T-helper 22 cell (primary cell): Measurements from ENCODE around the gene PKDCC.
"Not testable (repeated sequence)": the region's sequence is repeated elsewhere in the genome, so short reads cannot be mapped to it uniquely, and the experiment has no call there.

Experiments used
- DNase-seq: peaks from one replicate; pipeline ENCODE4 v3.0.0-alpha.2; 2020; ENCODE audit warnings: low read depth

The PKDCC gene

GRCh38 chr2:42030200-42030759 lies 17.5 kb upstream of the PKDCC start:
- no peak for DNase-seq

GRCh38 chr2:42030829-42031228 lies 17.0 kb upstream of the PKDCC start:
- DNase-seq = no peak

- DNase-seq = no peak
Measured at GRCh38 chr2:42031281-42032223, 16.3 kb upstream of the PKDCC start.

- no peak for DNase-seq
Measured at GRCh38 chr2:42032224-42032620, 15.6 kb upstream of the PKDCC start.

- no peak for DNase-seq
Measured at GRCh38 chr2:42032745-42033144, 15.1 kb upstream of the PKDCC start.

- not testable (repeated sequence) for DNase-seq
Measured at GRCh38 chr2:42034096-42034495, 13.7 kb upstream of the PKDCC start.

DNA sequence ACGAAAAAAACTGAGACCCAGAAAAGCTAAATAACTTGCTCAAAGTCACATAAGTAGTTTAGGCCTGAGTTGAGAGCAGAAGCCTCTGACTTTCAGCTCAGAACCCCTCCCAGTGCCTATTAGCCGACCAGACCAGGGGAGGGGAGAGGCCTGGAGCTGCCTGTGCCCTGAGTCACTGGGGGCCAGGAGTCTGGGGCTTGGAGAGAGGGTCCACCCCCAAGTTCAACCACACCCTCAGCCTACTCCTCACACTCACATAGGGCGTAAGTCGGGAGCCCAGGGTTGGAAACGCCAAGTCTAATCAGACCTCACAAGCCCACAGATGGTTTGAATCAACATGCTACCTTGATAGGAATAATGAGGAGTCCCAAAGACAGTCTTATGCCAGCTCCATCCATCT lies 12.6 kb upstream of the PKDCC start:
- DNase-seq = no peak

DNA sequence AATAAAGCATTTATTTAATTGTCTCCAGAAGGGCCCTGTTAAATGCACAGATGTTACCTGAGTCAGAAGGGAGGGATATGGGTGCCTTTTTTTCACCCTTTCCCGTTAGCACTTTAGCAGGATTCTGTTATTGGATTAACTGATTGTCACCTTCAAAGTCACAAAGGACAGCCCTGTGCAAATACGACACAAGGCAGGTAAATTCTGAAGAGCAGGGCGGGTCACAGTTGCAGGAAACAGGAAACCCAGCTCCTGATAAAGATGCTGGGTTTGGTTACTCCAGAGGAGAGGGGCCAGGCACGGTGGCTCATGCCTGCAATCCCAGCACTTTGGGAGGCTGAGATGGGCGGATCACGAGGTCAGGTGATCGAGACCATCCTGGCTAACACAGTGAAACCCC lies 11.4 kb upstream of the PKDCC start:
- no peak for DNase-seq

GRCh38 chr2:42036940-42037339 lies 10.9 kb upstream of the PKDCC start:
- no peak for DNase-seq

GRCh38 chr2:42040643-42041278 lies 7.1 kb upstream of the PKDCC start:
- DNase-seq = no peak

DNA sequence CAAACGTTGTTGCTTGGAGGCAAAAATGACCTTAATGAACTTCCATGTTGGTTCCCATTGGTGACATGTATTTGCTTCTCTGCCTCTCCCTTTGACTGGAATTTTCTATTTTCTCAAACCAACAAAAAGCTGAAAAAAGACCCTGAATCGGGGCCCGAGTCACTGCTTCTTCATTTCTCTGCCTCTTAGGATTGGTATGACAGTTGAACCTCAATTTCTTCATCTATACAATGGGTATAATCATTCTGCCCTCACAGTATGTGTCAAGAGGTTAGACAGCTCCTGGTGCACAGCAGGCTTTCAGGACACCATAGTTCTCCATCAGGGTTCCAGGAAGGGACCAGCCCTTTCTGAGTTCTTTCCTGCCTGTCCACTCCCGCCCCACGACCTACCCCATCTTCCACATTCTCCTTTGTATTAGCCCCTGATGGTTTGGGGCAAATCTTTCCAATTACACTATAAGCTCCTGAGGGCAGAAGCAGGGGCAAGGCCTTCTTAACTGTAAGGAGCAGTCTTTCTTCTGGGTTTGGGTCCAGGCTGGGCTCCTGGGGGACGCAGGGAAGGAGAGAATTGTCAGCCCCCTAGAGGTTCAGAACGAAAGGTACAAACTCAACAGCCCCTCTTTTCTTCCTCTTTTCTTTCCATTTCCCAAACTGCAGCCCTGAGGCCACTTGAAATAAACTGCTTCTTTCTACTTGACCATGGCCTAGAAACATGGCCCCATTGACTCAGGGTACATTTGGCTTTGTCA lies 6.3 kb upstream of the PKDCC start:
- no peak for DNase-seq

- DNase-seq = no peak
Measured at GRCh38 chr2:42042631-42043355, 5.0 kb upstream of the PKDCC start.

GRCh38 chr2:42043789-42044394 lies 3.9 kb upstream of the PKDCC start:
- no peak for DNase-seq

GRCh38 chr2:42044939-42045338 lies 2.9 kb upstream of the PKDCC start:
- DNase-seq = no peak

- no peak for DNase-seq
Measured at GRCh38 chr2:42045352-42045751, 2.5 kb upstream of the PKDCC start.

DNA sequence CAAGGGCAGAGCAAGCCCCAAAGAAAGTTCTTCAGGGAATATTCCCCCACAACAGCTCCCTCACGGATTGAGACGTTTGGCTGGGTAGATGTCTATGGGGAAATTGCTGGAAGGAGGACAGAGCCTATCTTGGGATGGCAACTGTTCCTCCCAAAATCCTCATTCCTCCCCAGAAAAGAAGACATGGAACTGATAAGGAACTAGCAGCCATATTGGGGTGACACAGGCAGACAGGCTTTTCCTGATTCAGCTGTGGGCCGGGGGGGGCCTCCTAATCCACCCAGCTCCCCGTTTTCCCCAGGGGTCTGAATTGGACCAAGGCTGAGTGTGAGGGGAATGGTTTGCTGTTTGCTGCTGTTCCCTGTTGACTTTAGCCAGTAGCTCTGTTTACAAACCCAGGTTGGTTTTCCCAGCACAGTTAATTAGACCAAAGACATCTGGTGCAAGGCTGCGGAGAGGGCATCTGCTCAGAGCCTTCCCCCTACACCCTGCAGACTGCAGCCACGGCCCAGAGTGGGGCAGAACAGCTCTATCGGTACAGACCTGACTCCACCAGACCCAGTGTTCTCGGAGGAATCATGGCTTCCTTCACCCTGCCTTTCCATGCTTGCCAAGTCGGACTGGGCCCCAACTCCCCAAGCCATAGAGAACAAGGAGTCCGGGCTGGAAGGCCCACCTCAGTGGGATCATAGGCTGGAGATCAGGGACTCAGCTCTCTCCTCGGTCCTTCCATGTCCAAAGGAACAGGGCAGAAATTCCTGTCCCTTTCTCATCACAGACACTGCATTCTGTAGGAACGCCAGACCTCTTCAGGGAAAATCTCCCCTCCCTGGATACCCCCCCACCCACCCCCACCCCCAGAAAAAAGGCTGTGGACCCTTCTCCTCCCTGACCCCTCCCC lies 1.7 kb upstream of the PKDCC start:
- no peak for DNase-seq

GRCh38 chr2:42046819-42047487 lies 868 bp upstream of the PKDCC start:
- no peak for DNase-seq

DNA sequence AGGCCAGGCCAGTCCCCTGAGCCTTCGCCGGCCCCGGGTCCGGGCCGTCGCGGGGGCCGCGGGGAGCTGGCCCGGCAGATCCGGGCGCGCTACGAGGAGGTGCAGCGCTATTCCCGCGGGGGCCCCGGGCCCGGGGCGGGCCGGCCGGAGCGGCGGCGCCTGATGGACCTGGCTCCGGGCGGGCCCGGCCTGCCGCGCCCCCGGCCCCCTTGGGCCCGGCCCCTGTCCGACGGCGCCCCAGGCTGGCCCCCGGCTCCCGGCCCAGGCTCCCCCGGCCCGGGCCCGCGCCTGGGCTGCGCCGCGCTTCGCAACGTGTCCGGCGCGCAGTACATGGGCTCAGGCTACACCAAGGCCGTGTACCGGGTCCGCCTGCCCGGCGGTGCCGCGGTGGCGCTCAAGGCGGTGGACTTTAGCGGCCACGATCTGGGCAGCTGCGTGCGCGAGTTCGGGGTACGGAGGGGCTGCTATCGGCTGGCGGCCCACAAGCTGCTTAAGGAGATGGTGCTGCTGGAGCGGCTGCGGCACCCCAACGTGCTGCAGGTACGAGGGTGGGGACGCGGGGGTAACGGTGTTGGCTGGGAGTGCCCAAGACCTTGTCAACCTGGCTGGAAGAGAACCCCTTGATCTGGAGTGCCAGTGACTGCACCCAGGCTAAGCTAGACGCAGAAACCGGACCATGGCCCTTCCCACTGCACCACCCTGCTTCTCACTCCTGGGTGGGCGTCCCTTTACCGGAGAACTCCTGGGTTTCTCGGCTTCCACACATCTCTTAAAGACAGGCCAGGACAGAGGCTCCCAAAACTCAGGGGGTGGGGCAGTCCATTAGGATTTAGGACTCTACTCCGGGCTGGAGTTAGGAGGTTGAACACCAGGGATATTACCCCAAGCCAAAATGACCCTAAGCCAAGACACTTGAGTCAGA lies 739 bp downstream of the PKDCC start:
- DNase-seq = no peak
